ENCODE results near the gene C2orf49.

C2orf49 gene

DNA sequence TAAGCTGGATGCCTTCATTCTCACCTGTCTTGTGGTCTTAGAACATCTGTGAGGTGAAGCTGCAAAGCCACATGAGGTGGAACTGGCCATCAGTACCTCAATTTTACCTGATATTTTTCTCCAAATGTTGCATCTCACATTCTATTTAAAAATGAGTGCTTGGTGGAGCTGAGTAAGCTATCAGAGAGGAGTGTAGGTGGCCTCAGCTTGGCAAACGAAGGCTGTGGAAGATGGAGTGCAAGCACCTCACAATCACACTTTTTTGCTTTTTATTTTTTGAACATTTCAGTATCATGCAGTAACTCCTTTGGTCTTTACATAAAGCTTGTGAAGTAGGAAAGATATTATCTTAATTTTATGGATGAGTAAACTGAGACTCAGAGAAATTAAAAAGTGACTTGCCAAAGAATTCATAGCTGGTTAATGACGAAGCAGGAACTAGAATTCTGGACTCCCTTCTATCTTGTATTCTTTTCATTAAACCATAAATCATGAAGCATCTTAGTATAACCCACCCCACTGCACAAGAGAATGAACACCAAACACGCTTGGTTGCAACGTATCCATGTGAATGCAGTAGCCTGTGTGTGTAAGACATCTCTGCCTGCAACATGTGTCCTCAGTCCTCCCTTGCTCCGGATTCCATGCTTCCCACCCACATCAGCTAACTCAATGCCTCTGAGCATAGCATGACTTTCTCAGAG is 27.2 kb downstream of the C2orf49 start:
- no peak for DNase-seq

GRCh38 chr2:105365206-105365605 is 27.9 kb downstream of the C2orf49 start:
- no peak for DNase-seq

DNA sequence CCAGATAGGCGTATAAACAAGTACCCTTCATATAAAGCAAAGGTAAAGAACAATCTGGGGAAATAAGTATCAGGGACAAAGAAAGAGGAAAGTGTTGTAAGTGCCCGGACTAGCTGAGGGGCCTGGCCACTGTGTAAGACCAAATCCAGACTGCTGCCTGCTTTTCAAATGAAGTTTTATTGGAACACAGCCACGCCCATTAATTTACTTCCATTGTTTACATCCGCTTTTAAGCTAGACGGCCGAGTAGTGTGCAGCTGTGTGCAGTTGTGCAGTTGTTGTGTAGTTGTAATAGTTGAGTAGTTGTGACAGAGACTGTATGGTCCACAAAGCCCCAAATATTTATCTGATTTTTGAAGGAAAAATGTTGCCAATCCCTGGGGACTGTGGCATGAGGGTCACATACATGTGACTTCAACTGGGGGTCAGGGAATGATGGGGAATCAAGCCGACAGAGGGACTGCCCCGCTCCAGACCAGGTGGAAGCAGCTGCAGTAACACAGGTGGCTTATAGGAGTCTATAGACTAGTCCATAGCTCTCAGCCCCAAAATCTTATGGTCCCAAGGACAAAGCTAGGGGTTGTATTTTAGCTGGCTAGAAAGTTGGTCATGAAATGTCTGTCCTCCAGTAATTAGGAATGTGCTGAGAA is 31.5 kb downstream of the C2orf49 start:
- DNase-seq, result no peak

- DNase-seq, result peak; percentile 80
Measured at GRCh38 chr2:105369777-105370690, 32.7 kb downstream of the C2orf49 start.

- DNase-seq, result no peak
Measured at GRCh38 chr2:105371156-105371555, 33.8 kb downstream of the C2orf49 start.

DNA sequence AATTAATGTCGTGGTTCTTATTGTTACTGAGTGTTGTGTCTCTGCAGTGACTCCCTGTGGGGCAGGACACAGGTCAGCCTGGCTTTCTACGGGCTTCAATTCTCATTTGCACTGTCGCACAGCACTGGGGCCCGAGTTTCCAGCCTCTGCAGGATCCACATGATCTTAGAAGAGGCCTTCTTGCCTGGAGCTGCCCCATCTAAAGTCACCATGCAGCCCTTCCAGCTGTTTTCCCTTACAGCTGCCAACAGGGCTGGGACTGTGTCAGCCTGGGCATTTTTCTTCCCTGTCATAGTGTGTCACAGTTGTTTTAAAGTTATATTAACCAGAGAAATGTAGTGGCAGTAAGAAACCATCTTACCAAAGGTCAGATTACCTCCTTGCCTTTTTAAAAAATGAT is 34.5 kb downstream of the C2orf49 start:
- DNase-seq, result no peak

DNA sequence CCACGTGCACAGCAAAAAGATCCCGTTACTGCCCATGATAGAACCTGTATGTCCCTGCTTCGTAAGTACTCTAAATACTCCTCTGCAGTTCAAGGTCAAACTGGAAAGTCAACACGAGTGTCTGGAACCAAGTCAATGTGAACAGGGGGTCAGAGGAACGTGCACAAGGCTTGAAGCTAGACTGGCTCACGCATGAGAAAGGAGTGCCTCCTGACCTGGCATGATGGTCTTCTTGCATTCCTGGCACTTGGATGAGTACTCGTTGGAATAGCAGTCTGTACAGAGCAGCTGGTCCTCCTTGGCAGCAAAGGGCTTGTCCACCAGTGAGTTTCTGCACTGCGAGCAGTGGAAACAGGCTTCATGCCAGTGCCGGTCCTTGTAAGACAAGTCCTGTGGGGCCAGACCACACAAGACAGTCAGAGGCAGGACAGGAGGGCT is 36.0 kb downstream of the C2orf49 start:
- DNase-seq, result no peak

DNA sequence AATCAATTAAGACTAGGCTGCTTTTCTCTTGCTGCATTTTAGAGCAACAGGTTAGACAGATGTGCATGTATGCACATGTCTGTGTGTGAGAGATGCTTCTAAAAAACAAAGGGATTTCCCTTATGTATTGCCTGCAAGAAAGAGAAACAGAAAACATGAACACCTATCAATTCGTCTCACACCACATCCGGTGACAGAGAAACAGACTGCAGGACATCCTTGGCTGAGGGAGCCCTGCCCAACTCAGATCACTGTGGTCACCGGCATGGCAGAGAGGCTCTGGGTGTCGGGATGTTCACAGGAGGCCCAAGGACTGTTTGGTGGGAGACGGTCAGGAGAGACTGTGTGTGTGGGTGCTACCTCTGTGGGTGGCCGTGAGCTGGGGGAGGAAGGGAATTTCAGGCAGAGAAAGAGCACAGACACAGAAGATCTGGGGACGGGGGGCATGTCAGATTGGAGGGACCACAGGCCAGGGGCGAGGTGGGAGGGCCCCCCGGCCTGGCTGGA is 36.6 kb downstream of the C2orf49 start:
- DNase-seq, result no peak

DNA sequence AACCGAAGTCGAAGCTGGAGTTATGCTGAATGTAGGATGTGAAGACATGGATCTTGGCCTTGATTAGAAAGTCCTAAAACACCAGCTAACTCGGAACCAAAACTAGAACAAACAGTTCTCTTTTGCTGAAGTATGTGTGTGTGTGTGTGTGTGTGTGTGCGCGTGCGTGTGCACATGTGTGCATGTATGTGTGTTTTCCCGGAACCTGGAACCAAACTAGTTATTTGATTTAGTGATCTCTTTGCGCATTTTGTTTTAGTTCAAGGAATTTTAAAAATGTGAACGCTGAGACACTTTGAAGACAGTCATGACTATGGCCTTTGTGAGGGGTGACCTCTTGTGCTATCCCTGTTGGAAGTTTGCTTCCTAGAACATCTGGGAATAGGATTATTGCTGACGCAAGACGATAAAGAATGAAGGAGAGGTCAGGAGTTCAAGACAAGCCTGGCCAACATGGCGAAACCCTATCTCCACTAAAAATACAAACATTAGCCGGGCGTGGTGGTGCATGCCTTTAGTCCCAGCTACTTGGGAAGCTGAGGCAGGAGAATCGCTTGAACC is 37.7 kb downstream of the C2orf49 start:
- no peak for DNase-seq

DNA sequence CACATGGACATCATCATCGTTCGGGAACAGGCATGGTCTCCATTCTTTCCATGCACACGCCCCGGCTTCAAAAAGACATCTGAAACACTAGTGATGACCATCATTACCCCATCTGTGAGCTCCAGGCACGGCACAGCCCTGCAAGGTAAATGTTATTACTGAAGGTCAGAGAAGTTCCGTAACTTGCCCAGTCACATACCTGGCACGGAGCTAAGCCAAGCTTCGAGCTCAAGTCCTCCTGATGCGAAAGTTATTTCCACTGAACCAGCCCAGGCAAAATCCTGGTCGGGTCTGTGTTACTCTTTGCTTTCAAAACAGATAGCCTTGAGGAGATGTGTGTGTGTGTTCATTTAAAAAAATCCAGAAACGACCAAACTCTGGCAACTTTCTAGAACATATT is 38.7 kb downstream of the C2orf49 start:
- no peak for DNase-seq

DNA sequence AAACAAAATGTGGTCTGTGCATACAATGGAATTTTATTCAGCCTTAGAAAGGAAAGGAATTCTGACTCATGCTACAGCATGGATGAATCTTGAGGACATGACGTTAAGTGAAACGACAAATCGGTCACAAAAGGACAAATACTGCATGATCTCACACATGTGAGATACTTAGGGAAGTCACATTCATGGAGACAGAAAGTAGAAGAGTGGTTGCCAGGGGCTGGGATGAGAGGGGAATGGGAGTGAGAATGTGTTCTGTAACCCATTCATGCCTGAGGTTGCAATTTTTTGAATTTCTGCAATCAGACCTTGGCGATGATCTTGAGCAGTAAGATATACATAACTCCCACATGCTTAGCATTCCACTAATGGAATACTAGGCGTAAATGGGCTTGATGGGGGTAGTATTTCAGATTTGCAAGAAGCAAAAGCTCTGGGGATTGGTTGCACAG is 39.5 kb downstream of the C2orf49 start:
- no peak for DNase-seq

- no peak for DNase-seq
Measured at GRCh38 chr2:105377871-105378270, 40.5 kb downstream of the C2orf49 start.

GRCh38 chr2:105378276-105378840 is 41.0 kb downstream of the C2orf49 start:
- DNase-seq, result no peak

DNA sequence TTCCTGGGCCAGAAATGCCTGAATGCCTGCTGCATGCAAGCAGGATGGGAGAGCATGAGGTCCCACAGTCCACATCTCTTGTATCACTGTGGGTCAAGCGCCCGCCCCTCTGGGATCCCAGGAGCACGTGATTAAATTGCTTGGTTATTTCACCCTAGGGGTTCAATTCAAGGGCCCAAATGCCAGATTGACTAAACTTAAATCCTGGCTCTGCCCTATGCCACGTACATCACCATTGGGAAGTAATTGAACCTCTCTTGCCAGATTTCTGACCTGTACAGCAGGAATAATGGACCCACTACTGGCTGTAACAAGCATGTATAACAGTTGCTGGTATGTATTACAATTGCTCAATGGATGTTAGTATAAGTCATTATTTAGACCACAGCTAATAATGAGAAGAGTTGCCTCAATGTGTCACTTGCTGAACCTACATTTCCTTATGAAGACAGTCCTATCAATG is 41.6 kb downstream of the C2orf49 start:
- no peak for DNase-seq

DNA sequence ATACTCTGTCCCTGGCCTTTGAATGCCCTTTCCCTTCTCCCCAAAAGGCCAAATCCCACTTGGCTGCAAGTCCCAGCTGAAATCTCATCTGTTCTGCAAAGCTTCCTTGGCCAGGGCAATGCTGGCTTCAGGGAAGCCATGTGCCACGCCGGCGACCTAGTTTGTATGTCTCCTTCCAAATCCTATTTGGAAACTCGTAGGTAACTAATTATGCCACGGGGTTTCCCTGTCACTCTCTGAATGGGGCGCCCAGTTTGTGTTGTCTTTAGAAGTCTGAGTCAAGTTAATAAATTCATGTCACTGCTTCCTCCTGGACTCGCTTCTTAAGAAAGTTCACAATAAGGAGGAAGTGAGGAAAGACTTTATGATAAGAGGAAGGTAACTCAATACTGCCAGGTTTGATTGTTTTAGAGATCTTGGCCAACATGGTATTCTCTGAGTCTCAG is 42.4 kb downstream of the C2orf49 start:
- no peak for DNase-seq

GRCh38 chr2:105380432-105381100 is 43.2 kb downstream of the C2orf49 start:
- DNase-seq, result no peak

DNA sequence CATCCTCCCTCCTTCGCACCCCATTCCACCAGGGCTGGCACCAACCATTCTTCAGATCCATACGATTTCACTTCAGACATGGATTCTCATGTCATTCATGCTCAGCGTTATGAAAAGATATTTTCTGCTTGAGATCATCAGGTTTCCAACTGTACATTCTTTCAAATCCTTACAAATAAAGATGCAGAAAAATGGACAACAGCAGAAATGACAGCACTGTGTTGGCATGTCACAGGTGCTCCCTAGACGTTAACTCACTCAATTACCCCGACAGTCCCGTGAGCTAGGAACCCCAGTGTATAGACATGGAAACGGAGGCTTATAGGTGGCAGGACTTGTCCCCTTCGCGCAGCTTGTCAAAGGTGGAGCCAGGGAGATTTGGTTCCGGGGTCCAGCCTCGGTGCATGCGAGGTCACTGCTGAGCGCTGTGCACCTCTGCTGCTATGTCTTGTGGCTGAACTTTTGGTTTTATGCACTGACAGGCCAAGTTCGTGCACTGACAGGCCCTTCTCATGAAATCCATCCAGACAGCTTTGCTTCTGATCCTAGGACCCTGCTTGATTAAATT is 43.8 kb downstream of the C2orf49 start:
- DNase-seq, result no peak

DNA sequence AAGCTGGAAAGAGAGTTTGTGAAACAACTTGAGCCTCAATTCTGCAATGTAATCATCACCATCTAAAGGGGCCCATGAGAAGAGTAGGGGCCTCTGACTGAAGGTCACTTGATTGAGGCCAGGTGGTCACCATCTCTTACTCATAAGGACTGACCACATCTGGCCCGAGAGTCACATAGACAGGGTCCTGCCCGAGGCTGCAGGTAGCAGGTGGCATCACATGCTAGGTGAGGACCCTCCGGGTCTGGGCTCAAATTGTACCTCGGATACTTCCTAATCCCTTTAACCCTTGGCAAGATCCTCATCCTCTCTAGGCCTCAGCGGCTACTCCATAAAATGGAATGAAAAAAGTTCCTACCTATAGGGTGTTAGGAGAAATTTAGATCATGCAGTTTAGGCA is 44.8 kb downstream of the C2orf49 start:
- no peak for DNase-seq

- DNase-seq, result no peak
Measured at GRCh38 chr2:105383432-105384166, 46.3 kb downstream of the C2orf49 start.

GRCh38 chr2:105384216-105384615 is 46.9 kb downstream of the C2orf49 start:
- DNase-seq, result no peak

GRCh38 chr2:105384861-105385260 is 47.5 kb downstream of the C2orf49 start:
- no peak for DNase-seq
